DOHH2 (cell line): Measurements from ENCODE around the gene UMAD1.

ENCODE experiments used
- H3F3A ChIP-seq: fragments of 200-600 bp; sonication (generic), shearing (Covaris generic); 2 replicates; pipeline ENCODE4 v1.6.0; 2016; ENCODE audit warnings: antibody characterized with exemption, mild to moderate bottlenecking; ENCODE audit not compliant: control insufficient read depth, insufficient read depth
- H3K27ac ChIP-seq: fragments of 200-600 bp; sonication (generic); 2 replicates; pipeline ENCODE4 v1.5.1; 2014; ENCODE audit warnings: low read depth, mild to moderate bottlenecking, low read length, moderate library complexity
- H3K27me3 ChIP-seq: fragments of 200-600 bp; sonication (generic); 2 replicates; pipeline ENCODE4 v1.6.1; 2014; ENCODE audit warnings: mild to moderate bottlenecking, low read length, mixed read lengths; ENCODE audit not compliant: control insufficient read depth
- H3K36me3 ChIP-seq: fragments of 200-600 bp; sonication (generic); 2 replicates; pipeline ENCODE4 v1.6.1; 2014; ENCODE audit warnings: mild to moderate bottlenecking, low read length, moderate library complexity, mixed read lengths; ENCODE audit not compliant: control insufficient read depth
- H3K4me1 ChIP-seq: fragments of 200-600 bp; sonication (generic); 2 replicates; pipeline ENCODE4 v1.6.1; 2014; ENCODE audit warnings: mild to moderate bottlenecking, low read length, mixed read lengths; ENCODE audit not compliant: control insufficient read depth
- H3K4me2 ChIP-seq: fragments of 200-600 bp; sonication (generic); 2 replicates; pipeline ENCODE4 v1.6.0; 2014; ENCODE audit warnings: mild to moderate bottlenecking, low read length, moderate library complexity
- H3K4me3 ChIP-seq: fragments of 200-600 bp; sonication (generic); 2 replicates; pipeline ENCODE4 v1.5.1; 2014; ENCODE audit warnings: mild to moderate bottlenecking, low read length, mixed read lengths
- H3K79me2 ChIP-seq: fragments of 200-600 bp; sonication (generic); 2 replicates; pipeline ENCODE4 v1.6.1; 2014; ENCODE audit warnings: mild to moderate bottlenecking, low read length, mixed read lengths; ENCODE audit not compliant: control insufficient read depth
- H3K9me2 ChIP-seq: fragments of 200-600 bp; sonication (generic); replicated peaks from 2 replicates; pipeline ENCODE4 v1.6.1; 2014; ENCODE audit warnings: mild to moderate bottlenecking, low read length, mixed read lengths; ENCODE audit not compliant: control insufficient read depth
- H3K9me3 ChIP-seq: fragments of 200-600 bp; sonication (generic); 2 replicates; pipeline ENCODE4 v1.6.1; 2014; ENCODE audit warnings: antibody characterized with exemption, low read length, mixed read lengths; ENCODE audit not compliant: control insufficient read depth, insufficient read depth
- H4K20me1 ChIP-seq: fragments of 200-600 bp; sonication (generic); 2 replicates; pipeline ENCODE4 v1.6.0; 2014; ENCODE audit warnings: low read depth, mild to moderate bottlenecking, antibody characterized with exemption, low read length, moderate library complexity; ENCODE audit not compliant: control insufficient read depth, insufficient read depth
- EZH2phosphoT487 ChIP-seq: fragments of 200-600 bp; sonication (generic); IDR thresholded peaks from 2 replicates; pipeline ENCODE4 v1.6.1; 2017; ENCODE audit warnings: borderline replicate concordance, mild to moderate bottlenecking, antibody characterized with exemption, low read length, moderate library complexity, mixed read lengths
- TF ChIP-seq, protein P1 (sequence below): fragments of 200-600 bp; sonication (generic); IDR thresholded peaks from one replicate; pipeline ENCODE4 v1.5.1; 2014; ENCODE audit warnings: antibody characterized with exemption, mild to moderate bottlenecking, low read depth, low read length; ENCODE audit not compliant: poor library complexity, severe bottlenecking

Gene UMAD1

DNA sequence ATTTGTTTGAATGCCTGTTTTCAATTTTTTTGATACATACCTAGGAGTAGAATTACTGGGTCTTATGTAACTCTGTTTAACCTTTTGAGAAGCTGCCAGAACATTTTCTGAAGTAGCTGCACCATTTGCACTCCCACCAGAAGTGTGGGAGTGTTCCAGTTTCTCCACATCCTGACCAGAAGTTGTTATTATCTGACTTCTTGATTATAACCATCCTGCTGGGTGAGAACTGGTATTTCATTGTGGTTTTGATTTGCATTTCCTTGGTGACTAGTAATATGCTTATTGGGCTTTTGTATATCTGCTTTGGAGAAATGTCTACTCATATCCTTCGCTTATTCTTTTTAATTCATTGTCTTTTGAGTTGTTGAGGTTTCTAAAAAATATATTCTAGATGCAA is 210.8 kb downstream of the UMAD1 start:
- peaks cover 35% of the 10 kb centered on the region for H3K9me3 ChIP-seq

DNA sequence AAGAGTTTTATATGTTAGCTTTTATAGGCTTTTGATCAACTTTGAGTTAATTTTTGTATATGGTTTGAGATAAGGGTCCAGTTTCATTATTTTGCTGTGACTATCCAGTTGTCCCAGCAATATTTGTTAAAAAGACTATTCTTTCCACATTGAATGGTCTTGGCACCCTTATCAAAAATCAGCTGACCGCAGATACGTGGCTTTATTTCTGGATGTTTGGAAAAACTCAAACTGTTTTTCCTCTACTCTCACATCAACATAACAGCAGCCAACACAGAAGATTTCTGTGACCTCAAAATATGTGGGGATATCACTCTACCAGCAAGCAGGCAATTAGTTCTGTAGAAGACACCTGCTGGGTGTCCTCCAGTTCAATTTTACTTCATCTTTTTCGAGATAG is 211.4 kb downstream of the UMAD1 start:
- Histone ChIP-seq H3K79me2 (no peaks in the 10 kb centered on the region), H3K27ac (no peak overlapping the region), H3K4me2 (no peak overlapping the region), H3K9me3 (peaks cover 38% of the 10 kb centered on the region), H3K27me3 (no peaks in the 10 kb centered on the region), H3K4me1 (peaks cover 17% of the 10 kb centered on the region), H3K4me3 (no peak overlapping the region), H3K36me3 (peaks cover 20% of the 10 kb centered on the region), H3K9me2 (no peaks in the 10 kb centered on the region), H4K20me1 (no peaks in the 10 kb centered on the region), H3F3A (peaks cover 4% of the 10 kb centered on the region)
- no peak for TF ChIP-seq EZH2phosphoT487
- TF ChIP-seq, protein P1, sequence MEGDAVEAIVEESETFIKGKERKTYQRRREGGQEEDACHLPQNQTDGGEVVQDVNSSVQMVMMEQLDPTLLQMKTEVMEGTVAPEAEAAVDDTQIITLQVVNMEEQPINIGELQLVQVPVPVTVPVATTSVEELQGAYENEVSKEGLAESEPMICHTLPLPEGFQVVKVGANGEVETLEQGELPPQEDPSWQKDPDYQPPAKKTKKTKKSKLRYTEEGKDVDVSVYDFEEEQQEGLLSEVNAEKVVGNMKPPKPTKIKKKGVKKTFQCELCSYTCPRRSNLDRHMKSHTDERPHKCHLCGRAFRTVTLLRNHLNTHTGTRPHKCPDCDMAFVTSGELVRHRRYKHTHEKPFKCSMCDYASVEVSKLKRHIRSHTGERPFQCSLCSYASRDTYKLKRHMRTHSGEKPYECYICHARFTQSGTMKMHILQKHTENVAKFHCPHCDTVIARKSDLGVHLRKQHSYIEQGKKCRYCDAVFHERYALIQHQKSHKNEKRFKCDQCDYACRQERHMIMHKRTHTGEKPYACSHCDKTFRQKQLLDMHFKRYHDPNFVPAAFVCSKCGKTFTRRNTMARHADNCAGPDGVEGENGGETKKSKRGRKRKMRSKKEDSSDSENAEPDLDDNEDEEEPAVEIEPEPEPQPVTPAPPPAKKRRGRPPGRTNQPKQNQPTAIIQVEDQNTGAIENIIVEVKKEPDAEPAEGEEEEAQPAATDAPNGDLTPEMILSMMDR, result no peak

More for the DNA sequence above, 210.8 kb downstream of the UMAD1 start:
- Histone ChIP-seq H3K27me3 (no peaks in the 10 kb centered on the region), H3K4me3 (no peak overlapping the region), H3F3A (no peaks in the 10 kb centered on the region; the same call in 1 of the 2 replicates), H4K20me1 (no peaks in the 10 kb centered on the region), H3K79me2 (no peaks in the 10 kb centered on the region), H3K4me1 (peaks cover 11% of the 10 kb centered on the region), H3K27ac (no peak overlapping the region), H3K4me2 (no peak overlapping the region), H3K36me3 (peaks cover 17% of the 10 kb centered on the region), H3K9me2 (no peaks in the 10 kb centered on the region)
- TF ChIP-seq EZH2phosphoT487, result no peak
- TF ChIP-seq, protein P1, result no peak

DNA sequence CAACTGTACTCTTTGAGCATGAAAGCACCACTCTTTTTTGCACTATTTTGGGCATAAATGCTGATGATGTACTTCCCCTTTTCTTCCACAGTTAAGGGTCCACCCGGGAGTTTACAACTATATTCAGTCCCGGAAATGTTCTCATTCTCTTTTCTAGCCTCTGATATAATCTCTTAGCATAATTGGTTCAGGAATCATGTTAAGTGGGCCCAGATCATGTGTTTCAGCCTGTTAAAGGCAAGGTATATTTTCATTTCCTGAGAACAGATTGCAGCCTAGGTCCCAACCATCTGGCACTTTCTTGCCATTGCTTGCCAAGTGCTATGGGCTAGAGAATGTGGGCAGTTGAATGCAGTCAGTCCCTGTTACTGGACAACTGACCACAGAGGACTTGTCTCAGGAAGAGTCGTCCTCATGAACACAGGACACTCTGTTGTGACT is 216.6 kb downstream of the UMAD1 start:
- H3F3A ChIP-seq, result peaks cover 14% of the 10 kb centered on the region
- H3K79me2 ChIP-seq, result no peaks in the 10 kb centered on the region
- no peaks in the 10 kb centered on the region for H3K27me3 ChIP-seq
- peak overlapping the region; percentile 57 for H3K4me3 ChIP-seq
- peak overlapping the region; percentile 71 for H3K4me2 ChIP-seq
- no peak for TF ChIP-seq EZH2phosphoT487
- TF ChIP-seq, protein P1, result no peak
- peak overlapping the region; percentile 76 for H3K27ac ChIP-seq
- H3K36me3 ChIP-seq, result peaks cover 24% of the 10 kb centered on the region
- no peaks in the 10 kb centered on the region for H4K20me1 ChIP-seq
- peaks cover 37% of the 10 kb centered on the region for H3K4me1 ChIP-seq
- H3K9me2 ChIP-seq, result no peaks in the 10 kb centered on the region
- H3K9me3 ChIP-seq, result peaks cover 41% of the 10 kb centered on the region

DNA sequence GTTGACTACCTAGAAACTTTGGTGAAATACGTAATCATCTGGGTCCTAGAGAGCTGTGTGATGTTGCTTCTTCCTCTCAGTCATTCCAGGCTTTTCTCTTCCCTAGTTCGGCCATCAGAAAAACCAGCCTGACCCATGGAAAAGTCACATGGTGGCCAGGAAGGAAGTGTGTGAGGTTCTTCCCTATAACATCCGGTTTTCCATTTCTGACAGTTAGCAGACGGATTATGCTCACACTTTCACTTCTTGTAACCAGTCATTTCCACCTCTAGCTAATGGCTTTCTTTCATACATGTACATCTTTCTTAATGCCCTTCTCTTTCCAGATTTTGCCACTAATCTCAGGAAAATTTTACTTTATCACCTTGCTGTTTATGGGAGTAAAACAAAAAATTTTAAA is 218.0 kb downstream of the UMAD1 start:
- peaks cover 14% of the 10 kb centered on the region for H3F3A ChIP-seq

More for the DNA sequence above, 218.0 kb downstream of the UMAD1 start:
- H3K9me3 ChIP-seq, result peaks cover 31% of the 10 kb centered on the region
- H3K9me2 ChIP-seq, result no peaks in the 10 kb centered on the region
- H3K4me3 ChIP-seq, result peak overlapping the region; percentile 34
- H3K36me3 ChIP-seq, result peaks cover 22% of the 10 kb centered on the region
- TF ChIP-seq, protein P1, result no peak
- TF ChIP-seq EZH2phosphoT487, result no peak
- no peaks in the 10 kb centered on the region for H3K79me2 ChIP-seq
- peaks cover 42% of the 10 kb centered on the region for H3K4me1 ChIP-seq
- no peak overlapping the region for H3K27ac ChIP-seq
- no peaks in the 10 kb centered on the region for H3K27me3 ChIP-seq
- H4K20me1 ChIP-seq, result no peaks in the 10 kb centered on the region
- H3K4me2 ChIP-seq, result peak overlapping the region; percentile 71
